Psoas muscle (tissue), 8 donors: ENCODE data around the gene SNED1. TPM values are rescaled to one million over a fixed set of nuclear protein-coding genes. Genes with fewer than 3 reads are reported as not detected.

Experiments used
- ATAC-seq, 4 donors: fragments of 200-7000 bp; cut with Tn5 transposase; one replicate each; pipeline ENCODE4 v1.9.1; 2020; ENCODE audit warnings: moderate library complexity in 3 of 4, mild to moderate bottlenecking in 2 of 4
- DNase-seq, 2 donors: peaks; one replicate each; pipeline ENCODE4 v3.0.0-alpha.2; 2020
- H3K27ac ChIP-seq: fragments of 200-600 bp; one replicate; pipeline ENCODE4 v1.8.0; 2022
- H3K27me3 ChIP-seq, 3 donors: fragments of 200-600 bp in 1 of 3; one replicate each; pipeline versions ENCODE4 v1.6.1 to v1.8.0; 2013 to 2022; ENCODE audit warnings: low read length in 2 of 3, mild to moderate bottlenecking in 2 of 3, moderate library complexity in 1 of 3; ENCODE audit not compliant: insufficient read depth in 3 of 3
- H3K36me3 ChIP-seq, 2 donors: fragments of 200-600 bp in 1 of 2; one replicate each; pipeline versions ENCODE4 v1.6.1 to v1.8.0; 2013 to 2022; ENCODE audit warnings: low read depth in 1 of 2, mild to moderate bottlenecking in 1 of 2, moderate library complexity in 1 of 2; ENCODE audit not compliant: insufficient read depth in 1 of 2
- H3K4me1 ChIP-seq: fragments of 200-600 bp; one replicate; pipeline ENCODE4 v1.8.0; 2022
- H3K4me3 ChIP-seq: fragments of 200-600 bp; one replicate; pipeline ENCODE4 v1.8.0; 2022; ENCODE audit warnings: mild to moderate bottlenecking
- H3K9me3 ChIP-seq: fragments of 200-600 bp; one replicate; pipeline ENCODE4 v1.8.0; 2022
- CTCF ChIP-seq: fragments of 200-600 bp; IDR thresholded peaks from one replicate; pipeline ENCODE4 v1.8.0; 2022; ENCODE audit warnings: antibody characterized with exemption
- WGBS, 3 donors: extraction: QIAGEN DNeasy Blood & Tissue Kit; methylation state at CpG; one replicate each; pipeline versions ENCODE4 v1.1.6 to v1.1.7; 2013; 5-methylcytosine and 5-hydroxymethylcytosine counted together
- intact Hi-C, 2 donors: fragments of 100-400 bp; cut with DNase I; formaldehyde crosslinking; loops; one replicate each; pipeline versions ENCODE4 v1.11.0 to v1.14.2; 2022
- polyA plus RNA-seq, 3 donors: library from polyadenylated mRNA; stranded (reverse); fragments of 200-250 nt; gene quantifications; one replicate each; pipeline ENCODE4 v1.2.3, GENCODE V29; 2013
- total RNA-seq, 4 donors: library from RNA; stranded (reverse); fragmentation: NEBNext Ultra II Directional in 2 of 4; extraction: Animal tissue kit (Norgen Biotek cat#: 25700) in 2 of 4; gene quantifications; one replicate each; pipeline versions ENCODE4 v1.2.1 to v1.2.4, GENCODE V29; 2021 to 2023
- donor health status: healthy with polysubstance abuse.
- donor health status: DM: no; HTN: no; CAD: no; lungs with moderate emphysema.
- donor health status: Bipolar disorder and iron deficiency.
- donor health status: healthy.
- donor health status: DM: yes; HTN: yes; CAD: no.
- donor health status: DM: no; HTN: no; CAD: no.
- donor health status: DM: no; HTN: no; CAD: no.
- donor health status: DM: yes; HTN: yes; CAD: no.

SNED1 gene
- total and polyA plus RNA-seq, 7 donors, result 7.8 to 36.9 (median 9.2) TPM

GRCh38 chr2:241135737-241136136 lies 137.3 kb downstream of the SNED1 start:
- intact Hi-C loops, result no loop called here
- TF ChIP-seq CTCF, result no peak
- Histone ChIP-seq H3K27ac (no peak overlapping the region), H3K36me3 (no peaks in the 10 kb centered on the region), H3K9me3 (no peaks in the 10 kb centered on the region), H3K4me1 (no peaks in the 10 kb centered on the region), H3K27me3 (no peaks in the 10 kb centered on the region), H3K4me3 (no peak overlapping the region)
- ATAC-seq (no peak), DNase-seq (no peak)
- WGBS, 3 donors, result 80 to 82% (median 82%) methylated on average over 9 of the region's 9 CpGs

- WGBS, 3 donors, result 96 to 97% (median 96%) methylated on average over 8 of the region's 8 CpGs
- ATAC-seq, result no peak
- Histone ChIP-seq H3K4me1 (no peaks in the 10 kb centered on the region), H3K27ac (no peak overlapping the region), H3K9me3 (no peaks in the 10 kb centered on the region), H3K36me3 (no peaks in the 10 kb centered on the region), H3K27me3 (no peaks in the 10 kb centered on the region), H3K4me3 (no peak overlapping the region)
- intact Hi-C loops, result no loop called here
- DNase-seq, result no peak
- TF ChIP-seq CTCF, result no peak
These were observed 137.8 kb downstream of the SNED1 start for GRCh38 chr2:241136191-241136590.

DNA sequence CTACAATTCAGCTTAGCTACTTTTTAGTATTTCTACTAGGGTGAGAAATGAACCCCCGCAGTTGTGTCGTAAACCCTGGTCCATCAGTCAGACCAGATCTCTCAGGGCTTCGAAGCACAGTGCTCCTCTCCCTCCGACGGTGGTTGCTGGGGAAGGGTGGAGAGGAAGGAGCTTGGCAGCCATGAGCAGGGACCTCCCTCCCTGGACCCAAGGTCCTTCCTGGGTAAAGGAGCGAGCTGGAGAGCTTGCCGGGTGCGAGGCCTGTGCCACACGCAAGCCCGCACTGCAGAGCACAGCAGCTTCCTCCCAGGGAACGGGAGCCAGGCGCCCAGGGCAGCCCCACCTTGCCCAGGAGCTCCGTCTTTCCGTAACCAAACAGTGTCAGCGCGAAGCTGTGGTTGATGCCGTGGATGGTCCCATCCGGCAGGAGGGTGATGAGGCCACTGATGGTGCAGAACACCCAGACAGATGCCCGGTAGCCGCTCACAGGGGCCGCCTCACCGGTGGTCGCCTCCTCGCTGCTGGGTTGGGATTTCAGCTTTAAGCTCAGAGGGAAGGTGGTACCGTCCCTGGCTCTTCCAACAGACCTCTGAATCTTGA lies 138.3 kb downstream of the SNED1 start:
- no peak overlapping the region for H3K27ac ChIP-seq
- H3K9me3 ChIP-seq, result no peaks in the 10 kb centered on the region
- ATAC-seq (no peak), DNase-seq (peak in 1 of 2 donors; percentile 34)
- WGBS, 3 donors, result 93 to 96% (median 96%) methylated on average over 25 of the region's 25 CpGs
- no peaks in the 10 kb centered on the region for H3K36me3 ChIP-seq
- H3K4me3 ChIP-seq, result no peak overlapping the region
- intact Hi-C loops, result no loop called here
- TF ChIP-seq CTCF, result no peak
- H3K27me3 ChIP-seq, result no peaks in the 10 kb centered on the region
- H3K4me1 ChIP-seq, result no peaks in the 10 kb centered on the region

- H3K36me3 ChIP-seq, result no peaks in the 10 kb centered on the region
- 79 to 85% (median 84%) methylated on average over 22 to 24 of the region's 24 CpGs for WGBS, 3 donors
- DNase-seq (peak in 1 of 2 donors; percentile 48), ATAC-seq (no peak)
- H3K27me3 ChIP-seq, result no peaks in the 10 kb centered on the region
- no peak overlapping the region for H3K4me3 ChIP-seq
- H3K27ac ChIP-seq, result no peak overlapping the region
- no peak for TF ChIP-seq CTCF
- H3K9me3 ChIP-seq, result no peaks in the 10 kb centered on the region
- intact Hi-C loops, result no loop called here
- no peaks in the 10 kb centered on the region for H3K4me1 ChIP-seq
These were observed 139.1 kb downstream of the SNED1 start for GRCh38 chr2:241137276-241138190.
